SK-N-SH (cell line): ENCODE measurements around the gene ZSCAN12. TPM values are rescaled to one million over a fixed set of nuclear protein-coding genes. Genes with fewer than 3 reads are reported as not detected.

ENCODE experiments used
- CTCF ChIA-PET: fragments of 300-600, 350-600 bp; formaldehyde crosslinking; extraction: SDS; loops from one replicate; lab custom pipeline; 2021; lab: Yijun Ruan, JAX
- POLR2A ChIA-PET: fragments of 350-600 bp; sonication (Branson Sonifier 250); formaldehyde crosslinking; extraction: SDS; loops from one replicate; lab custom pipeline; 2020; ENCODE audit warnings: antibody characterized with exemption, inconsistent platforms; lab: Yijun Ruan, JAX
- DNase-seq: peaks from one replicate; pipeline ENCODE4 v3.0.0; 2012
- H2AFZ ChIP-seq: fragments of 200-600 bp; sonication (generic); 2 replicates; pipeline ENCODE4 v1.8.1; 2016; ENCODE audit warnings: antibody characterized with exemption, mild to moderate bottlenecking, low read depth
- H3F3A ChIP-seq: fragments of 200-600 bp; sonication (generic); replicated peaks from 2 replicates; pipeline ENCODE3; 2016; ENCODE audit warnings: antibody characterized with exemption, mild to moderate bottlenecking; ENCODE audit not compliant: insufficient read depth
- H3K27ac ChIP-seq, 2 experiments: fragments of 200-500 bp in 1 of 2; fragments of 200-600 bp in 1 of 2; sonication (Bioruptor generic) in 1 of 2; sonication (generic), shearing (Covaris generic) in 1 of 2; 2 replicates each; pipeline versions ENCODE4 v1.5.1 to v1.6.1; 2014 to 2016; ENCODE audit warnings: low read depth in 2 of 2, inconsistent platforms in 1 of 2, low read length in 1 of 2, mild to moderate bottlenecking in 1 of 2, mixed read lengths in 1 of 2
- H3K27me3 ChIP-seq: fragments of 200-600 bp; sonication (generic), shearing (Covaris generic); 2 replicates; pipeline ENCODE4 v1.6.1; 2016; ENCODE audit warnings: mixed run types; ENCODE audit not compliant: insufficient read depth
- H3K36me3 ChIP-seq, 2 experiments: fragments of 200-500 bp in 1 of 2; fragments of 200-600 bp in 1 of 2; sonication (Bioruptor generic) in 1 of 2; sonication (generic) in 1 of 2; replicated peaks in 1 of 2; 2 replicates each; pipeline versions ENCODE3 to v1.5.1; 2014 to 2016; ENCODE audit warnings: low read length in 1 of 2, mild to moderate bottlenecking in 1 of 2; ENCODE audit not compliant: insufficient read depth in 2 of 2, control insufficient read depth in 1 of 2
- H3K4me1 ChIP-seq, 2 experiments: fragments of 200-500 bp in 1 of 2; fragments of 200-600 bp in 1 of 2; sonication (Bioruptor generic) in 1 of 2; sonication (generic), shearing (Covaris generic) in 1 of 2; 2 replicates each; pipeline versions ENCODE4 v1.5.1 to v1.6.1; 2014 to 2016; ENCODE audit warnings: low read depth in 1 of 2, low read length in 1 of 2, mixed run types in 1 of 2; ENCODE audit not compliant: insufficient read depth in 2 of 2, control insufficient read depth in 1 of 2
- H3K4me2 ChIP-seq: fragments of 200-600 bp; sonication (generic), shearing (Covaris generic); 2 replicates; pipeline ENCODE4 v1.6.1; 2017; ENCODE audit warnings: mixed run types
- H3K4me3 ChIP-seq, 2 experiments: fragments of 200-500 bp in 1 of 2; fragments of 200-600 bp in 1 of 2; sonication (Bioruptor generic) in 1 of 2; sonication (generic), shearing (Covaris generic) in 1 of 2; 2 replicates each; pipeline versions ENCODE4 v1.5.1 to v1.8.1; 2014 to 2016; ENCODE audit warnings: low read depth in 2 of 2, inconsistent platforms in 1 of 2, low read length in 1 of 2, mild to moderate bottlenecking in 1 of 2, mixed read lengths in 1 of 2, moderate library complexity in 1 of 2
- H3K79me2 ChIP-seq: fragments of 200-600 bp; sonication (generic); 2 replicates; pipeline ENCODE4 v1.8.1; 2017; ENCODE audit warnings: mild to moderate bottlenecking; ENCODE audit not compliant: insufficient read depth
- H3K9ac ChIP-seq: fragments of 200-600 bp; sonication (generic); 2 replicates; pipeline ENCODE4 v1.6.1; 2017; ENCODE audit warnings: mixed run types
- H3K9me2 ChIP-seq: fragments of 200-600 bp; sonication (generic); 2 replicates; pipeline ENCODE4 v1.6.1; 2017; ENCODE audit warnings: mixed run types
- H3K9me3 ChIP-seq: fragments of 200-600 bp; sonication (generic); 2 replicates; pipeline ENCODE4 v1.6.1; 2017; ENCODE audit warnings: mixed run types, mild to moderate bottlenecking, moderate library complexity
- H4K20me1 ChIP-seq: fragments of 200-600 bp; sonication (generic); 2 replicates; pipeline ENCODE4 v1.6.1; 2017; ENCODE audit warnings: mild to moderate bottlenecking, mixed run types; ENCODE audit not compliant: insufficient read depth
- EP300 ChIP-seq, 2 experiments: IDR thresholded peaks; 2 replicates each; pipeline versions ENCODE4 v1.4.0 to v1.6.1; 2012; ENCODE audit warnings: borderline replicate concordance in 1 of 2, low read depth in 1 of 2, low read length in 1 of 2
- FOXM1 ChIP-seq: IDR thresholded peaks from 2 replicates; pipeline ENCODE4 v1.4.0; 2012; ENCODE audit warnings: low read depth, mild to moderate bottlenecking
- MXI1 ChIP-seq: IDR thresholded peaks from 2 replicates; pipeline ENCODE4 v1.6.1; 2012; ENCODE audit warnings: mild to moderate bottlenecking, low read depth, low read length, improper control_type of control experiment
- NFIC ChIP-seq: IDR thresholded peaks from 2 replicates; pipeline ENCODE4 v1.4.0; 2012; ENCODE audit warnings: borderline replicate concordance
- RAD21 ChIP-seq: IDR thresholded peaks from 2 replicates; pipeline ENCODE4 v1.6.1; 2012; ENCODE audit warnings: mild to moderate bottlenecking, low read length
- RCOR1 ChIP-seq: fragments of 150-350 bp; IDR thresholded peaks from 2 replicates; pipeline ENCODE4 v1.6.1; 2017; ENCODE audit warnings: antibody characterized with exemption, low read length
- YY1 ChIP-seq: IDR thresholded peaks from 2 replicates; pipeline ENCODE4 v1.4.0; 2012; ENCODE audit warnings: low read depth, mild to moderate bottlenecking
- WGBS: methylation state at CpG from one replicate; pipeline ENCODE4 v1.1.6; 2017; ENCODE audit warnings: low lambda C conversion rate; 5-methylcytosine and 5-hydroxymethylcytosine counted together
- polyA plus RNA-seq, 3 experiments: library from polyadenylated mRNA; depleted of rRNA; stranded (reverse); fragments of >200 nt; gene quantifications; 2 replicates each; pipeline ENCODE4 v1.2.3, GENCODE V29; 2012
- TF ChIP-seq, protein P1 (sequence below): IDR thresholded peaks from 2 replicates; pipeline ENCODE4 v1.6.1; 2012; ENCODE audit warnings: mild to moderate bottlenecking, low read depth, low read length, moderate library complexity
- TF ChIP-seq, protein P2 (sequence below): IDR thresholded peaks from 2 replicates; pipeline ENCODE4; 2012
- TF ChIP-seq, protein P3 (sequence below): IDR thresholded peaks from 2 replicates; pipeline ENCODE4 v1.4.0; 2012; ENCODE audit warnings: low read depth, borderline replicate concordance

Gene ZSCAN12
- polyA plus RNA-seq, 1 of the 3 experiments (the other 2 are of a cell fraction) = 1.6 TPM

DNA sequence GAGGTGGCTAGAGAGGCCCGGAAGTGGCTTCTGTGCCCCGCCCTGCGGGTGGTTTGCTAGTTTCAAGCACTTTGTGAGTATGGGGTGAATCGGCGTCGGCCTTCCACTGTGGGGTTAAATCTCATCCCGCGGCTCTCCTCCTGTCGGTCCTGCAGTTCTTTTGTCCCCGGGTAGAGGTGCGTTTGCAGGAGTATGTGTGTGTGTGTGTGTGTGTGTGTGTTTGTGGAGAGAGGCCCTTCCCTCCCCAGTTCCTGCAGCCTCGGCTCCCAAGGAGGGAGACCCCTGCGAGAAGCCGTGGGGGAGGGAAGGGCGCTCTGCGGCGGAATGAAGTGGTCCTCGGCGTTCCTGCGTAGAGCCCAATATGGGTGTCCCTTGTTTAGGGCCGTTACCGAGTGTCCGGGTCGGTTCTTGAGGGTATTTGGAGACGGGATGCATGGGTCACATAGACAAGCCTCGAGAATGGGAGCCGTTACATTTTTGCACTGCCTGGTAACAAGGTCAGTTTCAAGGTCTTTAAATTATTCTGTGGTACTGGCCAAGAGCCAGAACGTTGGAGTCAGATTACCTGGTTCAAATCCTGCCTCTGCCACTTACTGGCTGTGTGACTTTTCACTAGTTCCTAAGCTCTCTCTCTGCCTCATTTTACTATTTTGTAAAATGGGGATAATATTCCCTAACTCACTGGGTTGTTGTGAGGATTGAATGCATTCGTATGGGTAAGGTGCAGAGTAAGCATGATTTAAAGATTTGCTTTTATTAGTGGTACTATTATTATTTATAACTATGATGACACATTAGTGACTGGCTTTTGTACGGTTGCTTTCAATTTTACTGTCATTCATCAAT, 49.4 kb downstream of the ZSCAN12 start, which contains the start of gene ZKSCAN3 (continued):
- TF ChIP-seq, protein P1, sequence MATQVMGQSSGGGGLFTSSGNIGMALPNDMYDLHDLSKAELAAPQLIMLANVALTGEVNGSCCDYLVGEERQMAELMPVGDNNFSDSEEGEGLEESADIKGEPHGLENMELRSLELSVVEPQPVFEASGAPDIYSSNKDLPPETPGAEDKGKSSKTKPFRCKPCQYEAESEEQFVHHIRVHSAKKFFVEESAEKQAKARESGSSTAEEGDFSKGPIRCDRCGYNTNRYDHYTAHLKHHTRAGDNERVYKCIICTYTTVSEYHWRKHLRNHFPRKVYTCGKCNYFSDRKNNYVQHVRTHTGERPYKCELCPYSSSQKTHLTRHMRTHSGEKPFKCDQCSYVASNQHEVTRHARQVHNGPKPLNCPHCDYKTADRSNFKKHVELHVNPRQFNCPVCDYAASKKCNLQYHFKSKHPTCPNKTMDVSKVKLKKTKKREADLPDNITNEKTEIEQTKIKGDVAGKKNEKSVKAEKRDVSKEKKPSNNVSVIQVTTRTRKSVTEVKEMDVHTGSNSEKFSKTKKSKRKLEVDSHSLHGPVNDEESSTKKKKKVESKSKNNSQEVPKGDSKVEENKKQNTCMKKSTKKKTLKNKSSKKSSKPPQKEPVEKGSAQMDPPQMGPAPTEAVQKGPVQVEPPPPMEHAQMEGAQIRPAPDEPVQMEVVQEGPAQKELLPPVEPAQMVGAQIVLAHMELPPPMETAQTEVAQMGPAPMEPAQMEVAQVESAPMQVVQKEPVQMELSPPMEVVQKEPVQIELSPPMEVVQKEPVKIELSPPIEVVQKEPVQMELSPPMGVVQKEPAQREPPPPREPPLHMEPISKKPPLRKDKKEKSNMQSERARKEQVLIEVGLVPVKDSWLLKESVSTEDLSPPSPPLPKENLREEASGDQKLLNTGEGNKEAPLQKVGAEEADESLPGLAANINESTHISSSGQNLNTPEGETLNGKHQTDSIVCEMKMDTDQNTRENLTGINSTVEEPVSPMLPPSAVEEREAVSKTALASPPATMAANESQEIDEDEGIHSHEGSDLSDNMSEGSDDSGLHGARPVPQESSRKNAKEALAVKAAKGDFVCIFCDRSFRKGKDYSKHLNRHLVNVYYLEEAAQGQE = 0 out of 2 replicates have a peak, but pooled peaks have one; percentile 28
- TF ChIP-seq RCOR1 (no peak; the same call in 1 of the 2 replicates), FOXM1 (no peak), RAD21 (no peak; the same call in none of the 2 replicates), YY1 (no peak; the same call in 1 of the 2 replicates), EP300 (IDR thresholded peaks at IDR 0.05; ENCODE audit: borderline replicate concordance in 1 of 2, low read depth in 1 of 2, low read length in 1 of 2) (no peak)
- TF ChIP-seq, protein P2, sequence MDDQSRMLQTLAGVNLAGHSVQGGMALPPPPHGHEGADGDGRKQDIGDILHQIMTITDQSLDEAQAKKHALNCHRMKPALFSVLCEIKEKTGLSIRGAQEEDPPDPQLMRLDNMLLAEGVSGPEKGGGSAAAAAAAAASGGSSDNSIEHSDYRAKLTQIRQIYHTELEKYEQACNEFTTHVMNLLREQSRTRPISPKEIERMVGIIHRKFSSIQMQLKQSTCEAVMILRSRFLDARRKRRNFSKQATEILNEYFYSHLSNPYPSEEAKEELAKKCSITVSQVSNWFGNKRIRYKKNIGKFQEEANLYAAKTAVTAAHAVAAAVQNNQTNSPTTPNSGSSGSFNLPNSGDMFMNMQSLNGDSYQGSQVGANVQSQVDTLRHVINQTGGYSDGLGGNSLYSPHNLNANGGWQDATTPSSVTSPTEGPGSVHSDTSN = no peak
- TF ChIP-seq, protein P3, sequence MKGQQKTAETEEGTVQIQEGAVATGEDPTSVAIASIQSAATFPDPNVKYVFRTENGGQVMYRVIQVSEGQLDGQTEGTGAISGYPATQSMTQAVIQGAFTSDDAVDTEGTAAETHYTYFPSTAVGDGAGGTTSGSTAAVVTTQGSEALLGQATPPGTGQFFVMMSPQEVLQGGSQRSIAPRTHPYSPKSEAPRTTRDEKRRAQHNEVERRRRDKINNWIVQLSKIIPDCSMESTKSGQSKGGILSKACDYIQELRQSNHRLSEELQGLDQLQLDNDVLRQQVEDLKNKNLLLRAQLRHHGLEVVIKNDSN = no peak
- TF ChIP-seq, all 33 proteins: peak for 11

DNA sequence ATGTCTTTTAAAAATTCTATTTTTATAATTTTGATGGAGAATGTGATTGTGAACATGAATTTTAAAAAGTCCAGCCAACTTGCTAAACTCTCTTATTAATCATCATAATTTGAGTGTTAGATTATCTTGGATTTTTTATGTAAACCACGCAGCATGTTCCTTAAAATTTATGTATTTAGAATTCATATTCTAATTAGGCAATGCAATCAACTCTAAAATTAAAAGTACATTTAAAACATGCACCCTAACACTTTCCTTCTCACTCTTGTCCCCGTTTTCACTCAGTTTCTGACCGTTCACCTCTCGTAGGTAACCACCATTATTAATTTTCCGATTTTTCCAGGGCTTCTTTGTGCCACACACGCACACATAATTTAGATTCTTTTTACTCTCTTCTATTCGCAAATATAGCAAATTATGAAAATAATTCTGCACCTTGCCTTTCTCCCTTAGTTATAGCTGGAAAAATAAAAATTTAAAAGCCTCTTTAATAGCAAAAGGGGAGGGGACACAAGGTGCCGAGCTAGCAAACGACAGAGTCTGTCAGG, 50.1 kb downstream of the ZSCAN12 start:
- WGBS = under 1% methylated on average over 9 of the region's 9 CpGs
- H3K79me2 ChIP-seq = peaks cover 40% of the 10 kb centered on the region
- H3K9me3 ChIP-seq = no peaks in the 10 kb centered on the region
- TF ChIP-seq NFIC (no peak), YY1 (0 out of 2 replicates have a peak, but pooled peaks have one; percentile 48), MXI1 (0 out of 2 replicates have a peak, but pooled peaks have one; percentile 50)
- peak overlapping the region; percentile 73; the same call in 1 of the 2 replicates for H3K9ac ChIP-seq
- no peaks in the 10 kb centered on the region for H3K9me2 ChIP-seq
- no peak for DNase-seq
- H3K4me3 ChIP-seq = peak overlapping the region; percentile 89 to 92
- peak overlapping the region; percentile 76 for H3K4me2 ChIP-seq
- H4K20me1 ChIP-seq = no peaks in the 10 kb centered on the region
- H3K36me3 ChIP-seq = no peaks in the 10 kb centered on the region
- ChIA-PET CTCF (interaction anchor here (0.7 to 1.5 kb wide), 2 partner anchors 12 to 193 kb away, joined by 3 to 4 read pairs; no protein-coding TSS in a partner anchor), POLR2A (interaction anchor here (0.9 to 1.4 kb wide), 5 partner anchors 9 to 208 kb away, joined by 3 to 10 read pairs (median 5); partner anchors contain the start of genes PGBD1, ZKSCAN8 and ZSCAN26)
- H3F3A ChIP-seq = peaks cover 4% of the 10 kb centered on the region
- peaks cover 0 to 6% of the 10 kb centered on the region in 2 experiments; a peak in 3 of 4 replicates for H3K4me1 ChIP-seq
- H2AFZ ChIP-seq = peak overlapping the region; percentile 98
- peaks cover 6% of the 10 kb centered on the region; the same call in 1 of the 2 replicates for H3K27me3 ChIP-seq
- H3K27ac ChIP-seq = peak overlapping the region; percentile 49 to 83; a peak in 3 of 4 replicates
